Measurements from ENCODE around the gene TRAPPC4.

DNA sequence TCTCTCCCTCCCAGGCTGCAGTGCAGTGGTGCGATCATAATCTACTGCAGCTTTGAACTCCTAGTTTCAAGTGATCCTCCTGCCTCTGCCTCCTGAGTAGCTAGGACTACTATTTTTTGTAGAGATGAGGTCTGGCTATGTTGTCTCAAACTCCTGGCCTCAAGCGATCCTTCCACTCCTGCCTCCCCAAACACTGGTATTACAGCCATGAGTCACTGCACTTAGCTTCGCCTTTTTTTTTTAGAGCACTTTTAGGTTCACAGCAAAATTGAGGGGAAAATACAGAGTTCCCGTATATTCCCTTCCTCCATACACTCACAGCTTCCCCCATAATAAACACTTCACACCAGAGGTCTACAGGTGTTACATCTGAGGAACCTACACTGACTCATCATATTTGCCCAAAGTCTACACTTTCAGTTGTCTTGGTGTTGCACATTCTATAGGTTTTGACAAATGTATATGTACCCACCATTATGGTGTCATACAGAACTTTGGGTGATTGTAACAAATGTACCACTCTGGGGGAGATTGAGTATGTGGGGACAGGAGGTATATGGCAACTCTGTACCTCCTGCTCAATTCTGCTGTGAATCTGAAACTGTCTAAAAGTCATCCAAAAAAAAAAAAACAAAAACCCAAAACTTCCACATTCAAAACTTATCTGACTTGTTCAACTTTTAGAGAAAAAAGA, 23.4 kb downstream of the TRAPPC4 start:
- no peak for TF ChIP-seq POLR2A (IDR thresholded peaks at IDR 0.05)
- TF ChIP-seq, protein P1, sequence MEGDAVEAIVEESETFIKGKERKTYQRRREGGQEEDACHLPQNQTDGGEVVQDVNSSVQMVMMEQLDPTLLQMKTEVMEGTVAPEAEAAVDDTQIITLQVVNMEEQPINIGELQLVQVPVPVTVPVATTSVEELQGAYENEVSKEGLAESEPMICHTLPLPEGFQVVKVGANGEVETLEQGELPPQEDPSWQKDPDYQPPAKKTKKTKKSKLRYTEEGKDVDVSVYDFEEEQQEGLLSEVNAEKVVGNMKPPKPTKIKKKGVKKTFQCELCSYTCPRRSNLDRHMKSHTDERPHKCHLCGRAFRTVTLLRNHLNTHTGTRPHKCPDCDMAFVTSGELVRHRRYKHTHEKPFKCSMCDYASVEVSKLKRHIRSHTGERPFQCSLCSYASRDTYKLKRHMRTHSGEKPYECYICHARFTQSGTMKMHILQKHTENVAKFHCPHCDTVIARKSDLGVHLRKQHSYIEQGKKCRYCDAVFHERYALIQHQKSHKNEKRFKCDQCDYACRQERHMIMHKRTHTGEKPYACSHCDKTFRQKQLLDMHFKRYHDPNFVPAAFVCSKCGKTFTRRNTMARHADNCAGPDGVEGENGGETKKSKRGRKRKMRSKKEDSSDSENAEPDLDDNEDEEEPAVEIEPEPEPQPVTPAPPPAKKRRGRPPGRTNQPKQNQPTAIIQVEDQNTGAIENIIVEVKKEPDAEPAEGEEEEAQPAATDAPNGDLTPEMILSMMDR (IDR thresholded peaks at IDR 0.05), result no peak
